Muscle of leg (tissue), 11 donors: ENCODE data around the gene ABLIM1. TPM values are rescaled to one million over a fixed set of nuclear protein-coding genes. Genes with fewer than 3 reads are reported as not detected.

ENCODE experiments used
- DNase-seq: peaks from one replicate; pipeline ENCODE4 v3.0.0; 2013
- H3K27ac ChIP-seq: one replicate; pipeline ENCODE4 v1.5.1; 2013; ENCODE audit warnings: mild to moderate bottlenecking, low read length, control low read depth
- H3K27me3 ChIP-seq: one replicate; pipeline ENCODE4 v1.6.1; 2013; ENCODE audit warnings: low read length; ENCODE audit not compliant: control insufficient read depth, insufficient read depth
- H3K36me3 ChIP-seq: one replicate; pipeline ENCODE4 v1.6.1; 2013; ENCODE audit warnings: low read length; ENCODE audit not compliant: control insufficient read depth, insufficient read depth
- H3K4me1 ChIP-seq: one replicate; pipeline ENCODE4 v1.6.1; 2013; ENCODE audit warnings: low read length; ENCODE audit not compliant: control insufficient read depth, insufficient read depth
- H3K4me3 ChIP-seq: one replicate; pipeline ENCODE4 v1.5.1; 2013; ENCODE audit warnings: low read length, control low read depth
- H3K9me3 ChIP-seq: replicated peaks from 2 replicates; pipeline ENCODE4 v1.6.1; 2013; ENCODE audit warnings: low read depth, low read length; ENCODE audit not compliant: control insufficient read depth
- WGBS: methylation state at CpG from one replicate; pipeline ENCODE4 v1.1.5; 2013; ENCODE audit warnings: missing lambda C conversion rate; ENCODE audit not compliant: insufficient coverage; 5-methylcytosine and 5-hydroxymethylcytosine counted together
- polyA plus RNA-seq, 8 donors: library from polyadenylated mRNA; unstranded; fragments of 120-200 nt; gene quantifications; one replicate each; pipeline versions ENCODE4 v1.2.1 to v1.2.3, GENCODE V29; 2013; ENCODE audit warnings: inconsistent platforms in 1 of 8, low replicate concordance in 1 of 8; ENCODE audit not compliant: insufficient read length in 8 of 8, insufficient read depth in 1 of 8
- total RNA-seq: library from RNA; stranded (reverse); fragments of 120-200 nt; gene quantifications from one replicate; pipeline ENCODE4 v1.2.4, GENCODE V29; 2013

ABLIM1 gene
- total and polyA plus RNA-seq, 9 donors, result 27.7 to 62.7 (median 46.2) TPM

- WGBS, result 57% methylated on average over 2 of the region's 6 CpGs
- no peaks in the 10 kb centered on the region for H3K36me3 ChIP-seq
- H3K4me1 ChIP-seq, result no peaks in the 10 kb centered on the region
- DNase-seq, result no peak
- no peaks in the 10 kb centered on the region for H3K27me3 ChIP-seq
- H3K9me3 ChIP-seq, result no peaks in the 10 kb centered on the region
- no peak overlapping the region for H3K4me3 ChIP-seq
- no peak overlapping the region for H3K27ac ChIP-seq
Measured at GRCh38 chr10:114573330-114574045, 84.6 kb downstream of the ABLIM1 start.

DNA sequence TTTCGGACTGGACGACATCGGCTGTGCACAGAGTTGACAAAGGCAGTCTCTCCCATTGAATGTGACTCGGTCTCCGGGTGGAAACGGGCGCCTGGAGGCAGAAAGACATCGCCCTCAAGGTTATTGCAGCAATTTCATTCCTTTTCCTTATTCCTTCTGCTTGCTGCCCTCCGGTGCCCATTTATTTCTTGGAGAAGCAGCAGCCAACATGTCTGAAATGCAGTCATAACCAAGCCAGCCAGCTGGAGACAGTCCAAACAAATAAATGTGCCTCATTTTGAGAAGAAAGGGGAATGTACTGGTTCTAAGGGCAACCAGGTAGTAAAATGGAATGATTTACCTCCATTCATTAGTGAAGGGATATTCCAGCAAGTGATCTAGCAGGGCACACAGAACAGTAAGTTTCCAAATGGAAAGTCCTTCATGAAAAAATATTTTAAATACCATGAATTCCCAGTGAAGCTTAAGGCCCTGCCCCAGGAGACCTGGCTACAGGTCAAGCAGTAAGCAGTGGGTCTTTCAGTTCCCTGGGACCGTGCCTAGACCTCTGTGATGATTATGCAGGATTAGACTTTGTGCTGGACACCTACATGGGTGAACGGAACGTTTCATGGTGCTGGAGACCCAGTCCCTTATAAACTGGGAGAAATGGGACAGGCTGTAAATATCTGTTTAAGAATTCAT is 86.6 kb downstream of the ABLIM1 start:
- Histone ChIP-seq H3K36me3 (no peaks in the 10 kb centered on the region), H3K9me3 (no peaks in the 10 kb centered on the region), H3K27me3 (no peaks in the 10 kb centered on the region), H3K27ac (no peak overlapping the region), H3K4me3 (no peak overlapping the region), H3K4me1 (no peaks in the 10 kb centered on the region)
- DNase-seq, result no peak
- 90% methylated on average over 9 of the region's 12 CpGs for WGBS

DNA sequence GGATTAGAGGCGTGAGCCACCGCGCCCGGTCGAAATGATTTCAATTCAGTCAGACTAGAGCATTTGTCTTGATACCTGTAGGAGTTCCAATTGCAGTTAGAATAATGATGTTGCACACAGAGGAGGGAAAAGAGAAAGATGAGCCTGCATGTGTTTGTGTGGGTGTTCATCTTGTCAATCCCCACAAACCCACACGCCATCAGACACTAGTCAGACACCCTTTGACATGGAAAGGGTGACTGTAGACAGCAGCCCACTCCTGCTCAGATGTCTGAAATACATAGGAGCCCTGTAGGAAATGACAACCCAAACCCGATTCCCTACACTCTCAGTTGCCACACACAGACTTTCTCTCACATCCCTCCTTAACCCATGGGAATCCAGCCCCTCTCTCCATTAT is 92.0 kb downstream of the ABLIM1 start:
- H3K27me3 ChIP-seq, result no peaks in the 10 kb centered on the region
- DNase-seq, result no peak
- H3K4me1 ChIP-seq, result no peaks in the 10 kb centered on the region
- WGBS, result no CpG with 5 or more reads among the region's 7 CpGs
- H3K4me3 ChIP-seq, result no peak overlapping the region
- H3K36me3 ChIP-seq, result peaks cover 5% of the 10 kb centered on the region
- no peak overlapping the region for H3K27ac ChIP-seq
- H3K9me3 ChIP-seq, result no peaks in the 10 kb centered on the region

- no peak for DNase-seq
- no peaks in the 10 kb centered on the region for H3K9me3 ChIP-seq
- no peak overlapping the region for H3K4me3 ChIP-seq
- no peak overlapping the region for H3K27ac ChIP-seq
- H3K27me3 ChIP-seq, result no peaks in the 10 kb centered on the region
- H3K4me1 ChIP-seq, result no peaks in the 10 kb centered on the region
- peaks cover 5% of the 10 kb centered on the region for H3K36me3 ChIP-seq
Measured at GRCh38 chr10:114565066-114565465, 93.0 kb downstream of the ABLIM1 start.

GRCh38 chr10:114561008-114561523 is 97.0 kb downstream of the ABLIM1 start:
- H3K36me3 ChIP-seq, result peaks cover 5% of the 10 kb centered on the region
- H3K27me3 ChIP-seq, result no peaks in the 10 kb centered on the region
- no peak for DNase-seq
- no peaks in the 10 kb centered on the region for H3K4me1 ChIP-seq
- no peak overlapping the region for H3K27ac ChIP-seq
- no peak overlapping the region for H3K4me3 ChIP-seq
- H3K9me3 ChIP-seq, result peaks cover 7% of the 10 kb centered on the region
- no CpG with 5 or more reads among the region's 7 CpGs for WGBS

GRCh38 chr10:114560144-114560543 is 97.9 kb downstream of the ABLIM1 start:
- Histone ChIP-seq H3K27ac (no peak overlapping the region), H3K9me3 (peaks cover 7% of the 10 kb centered on the region), H3K4me1 (no peaks in the 10 kb centered on the region), H3K36me3 (peaks cover 2% of the 10 kb centered on the region), H3K4me3 (no peak overlapping the region), H3K27me3 (no peaks in the 10 kb centered on the region)
- no peak for DNase-seq
- no CpG with 5 or more reads among the region's 5 CpGs for WGBS

GRCh38 chr10:114559636-114560035 is 98.4 kb downstream of the ABLIM1 start:
- no peaks in the 10 kb centered on the region for H3K36me3 ChIP-seq
- H3K27me3 ChIP-seq, result no peaks in the 10 kb centered on the region
- H3K4me1 ChIP-seq, result no peaks in the 10 kb centered on the region
- no peak for DNase-seq
- H3K27ac ChIP-seq, result no peak overlapping the region
- H3K9me3 ChIP-seq, result peaks cover 7% of the 10 kb centered on the region
- H3K4me3 ChIP-seq, result no peak overlapping the region
- no CpG with 5 or more reads among the region's 1 CpG for WGBS

- H3K4me1 ChIP-seq, result peaks cover 1% of the 10 kb centered on the region
- no peak overlapping the region for H3K4me3 ChIP-seq
- no peak for DNase-seq
- no peak overlapping the region for H3K27ac ChIP-seq
- no CpG with 5 or more reads among the region's 5 CpGs for WGBS
- peaks cover 7% of the 10 kb centered on the region for H3K9me3 ChIP-seq
- no peaks in the 10 kb centered on the region for H3K27me3 ChIP-seq
- no peaks in the 10 kb centered on the region for H3K36me3 ChIP-seq
Measured at GRCh38 chr10:114557854-114558253, 100.2 kb downstream of the ABLIM1 start.

DNA sequence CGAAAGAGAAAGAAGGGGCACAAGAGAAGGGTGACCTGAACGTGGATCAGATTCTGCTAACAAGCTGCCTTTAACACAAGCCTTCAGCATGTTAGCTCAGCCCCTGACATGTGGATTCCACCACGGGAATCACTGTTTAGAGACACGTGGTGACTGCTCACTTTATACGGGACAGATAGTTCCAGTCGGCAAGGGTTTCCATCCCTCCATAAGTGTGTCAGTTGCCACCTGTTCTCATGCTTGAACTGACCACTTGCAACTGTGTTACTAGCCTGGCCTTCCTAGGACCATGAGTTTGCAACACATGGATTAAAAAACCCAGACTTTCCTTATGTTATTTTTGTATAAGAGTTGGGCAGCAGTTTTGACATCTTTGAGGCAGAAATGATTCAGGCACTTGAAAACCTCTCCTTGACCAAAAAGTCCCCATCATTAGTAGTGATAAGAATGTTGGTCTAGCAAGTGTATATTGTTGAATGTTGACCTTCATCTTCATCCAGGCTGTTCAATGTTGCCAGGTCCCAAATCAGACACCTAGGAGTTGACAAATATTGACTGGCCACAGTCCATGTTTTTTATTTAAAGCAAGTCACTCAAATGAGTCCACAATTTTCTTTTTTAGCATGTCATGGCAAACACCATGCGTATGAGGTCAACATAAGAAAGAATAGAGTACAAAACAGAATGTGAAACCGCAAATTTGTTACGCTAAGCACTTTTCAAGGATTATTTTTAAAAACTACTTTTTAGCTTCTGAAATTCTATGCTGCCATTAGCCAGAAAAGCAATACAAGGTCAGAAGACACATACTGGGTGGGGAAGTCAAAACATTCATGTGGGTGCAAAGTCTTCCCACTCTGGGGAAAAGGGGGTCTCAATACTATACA is 101.6 kb downstream of the ABLIM1 start:
- H3K27ac ChIP-seq, result no peak overlapping the region
- 78% methylated on average over 6 of the region's 9 CpGs for WGBS
- H3K9me3 ChIP-seq, result peaks cover 7% of the 10 kb centered on the region
- peaks cover 11% of the 10 kb centered on the region for H3K4me1 ChIP-seq
- no peak overlapping the region for H3K4me3 ChIP-seq
- H3K27me3 ChIP-seq, result no peaks in the 10 kb centered on the region
- no peaks in the 10 kb centered on the region for H3K36me3 ChIP-seq
- DNase-seq, result no peak

- H3K4me1 ChIP-seq, result peaks cover 19% of the 10 kb centered on the region
- no peaks in the 10 kb centered on the region for H3K27me3 ChIP-seq
- H3K27ac ChIP-seq, result no peak overlapping the region
- H3K4me3 ChIP-seq, result no peak overlapping the region
- H3K9me3 ChIP-seq, result peaks cover 7% of the 10 kb centered on the region
- no peak for DNase-seq
- H3K36me3 ChIP-seq, result no peaks in the 10 kb centered on the region
- WGBS, result no CpG with 5 or more reads among the region's 1 CpG
Measured at GRCh38 chr10:114553436-114553835, 104.6 kb downstream of the ABLIM1 start.
